K562 (cell line): ENCODE results near the gene ANKRD13D. TPM values are rescaled to one million over a fixed set of nuclear protein-coding genes. Genes with fewer than 3 reads are reported as not detected.
A peak's percentile ranks its signal among the peaks of the same experiment; 100 is the strongest.

Experiments
- EHMT2 ChIP-seq: fragments of 450-650 bp; IDR thresholded peaks from 2 replicates; pipeline ENCODE4 v1.6.1; 2018; ENCODE audit warnings: antibody characterized with exemption
- ERF ChIP-seq: fragments of 450-650 bp; formaldehyde crosslinking; IDR thresholded peaks from 2 replicates; pipeline ENCODE4 v1.4.0; 2020; ENCODE audit warnings: mild to moderate bottlenecking, mixed read lengths
- GATAD2B ChIP-seq: fragments of 450-650 bp; IDR thresholded peaks from 2 replicates; pipeline ENCODE4 v1.6.1; 2017; ENCODE audit warnings: mild to moderate bottlenecking, borderline replicate concordance
- HCFC1 ChIP-seq: IDR thresholded peaks from 2 replicates; pipeline ENCODE4 v1.6.1; 2012; ENCODE audit warnings: low read depth, low read length, improper control_type of control experiment
- KDM1A ChIP-seq, 2 experiments: fragments of 450-650 bp; IDR thresholded peaks; 2 replicates each; pipeline ENCODE4 v1.6.1; 2016; ENCODE audit warnings: mild to moderate bottlenecking in 2 of 2
- MEIS2 ChIP-seq: fragments of 450-650 bp; IDR thresholded peaks from 2 replicates; pipeline ENCODE4 v1.6.1; 2014; ENCODE audit warnings: mild to moderate bottlenecking; ENCODE audit not compliant: partially characterized antibody
- POLR2AphosphoS5 ChIP-seq: IDR thresholded peaks from 2 replicates; pipeline ENCODE4 v1.6.1; 2011; ENCODE audit warnings: mild to moderate bottlenecking, low read depth, low read length, moderate library complexity; ENCODE audit not compliant: control insufficient read depth, insufficient read depth
- RBM34 ChIP-seq: fragments of 200-400 bp; formaldehyde crosslinking; IDR thresholded peaks from 2 replicates; pipeline ENCODE4 v1.6.1; 2018; ENCODE audit warnings: low read length, borderline replicate concordance; ENCODE audit not compliant: insufficient read depth
- RHOXF2B ChIP-seq: fragments of 250-450 bp; sonication (Bioruptor Pico); conservative IDR thresholded peaks from 2 replicates; pipeline ENCODE4 v1.5.1; 2021
- ZBTB17 ChIP-seq: fragments of 450-650 bp; formaldehyde crosslinking; IDR thresholded peaks from 2 replicates; pipeline ENCODE4 v1.4.0; 2020; ENCODE audit warnings: mild to moderate bottlenecking
- ZSCAN32 ChIP-seq: fragments of 450-650 bp; formaldehyde crosslinking; IDR thresholded peaks from 2 replicates; pipeline ENCODE4 v1.4.0; 2020; ENCODE audit warnings: mild to moderate bottlenecking, moderate library complexity
- polyA plus RNA-seq, 8 experiments: library from polyadenylated mRNA; depleted of rRNA in 4 of 8; stranded (reverse) in 5 of 8; unstranded in 3 of 8; fragments of >200 nt; fragmentation: Nextera tagmentation in 2 of 8; fragmentation: Illumina TruSeq in 1 of 8; extraction: Ambion mirVana in 2 of 8; extraction: Trizol in 1 of 8; gene quantifications; 2 replicates each; pipeline versions ENCODE4 v1.2.1 to v1.2.3, GENCODE V29; 2011 to 2014; ENCODE audit warnings: inconsistent platforms in 1 of 8, missing spikeins in 1 of 8
- total RNA-seq, 7 experiments: library from RNA; depleted of rRNA in 6 of 7; stranded (reverse); fragments of >200 nt in 6 of 7; fragmentation: Illumina TruSeq in 2 of 7; extraction: Trizol in 2 of 7; gene quantifications; 2 replicates each; pipeline versions ENCODE4 v1.2.1 to v1.2.3, GENCODE V29; 2011 to 2021; ENCODE audit warnings: low replicate concordance in 1 of 7
- TF ChIP-seq, protein P1 (sequence below): sonication (generic); formaldehyde crosslinking; IDR thresholded peaks from 2 replicates; pipeline ENCODE4 v1.8.1; 2023; ENCODE audit warnings: mild to moderate bottlenecking, missing genetic modification reagents
- TF ChIP-seq, protein P2 (sequence below): fragments of 250-450 bp; sonication (Bioruptor Pico); IDR thresholded peaks from 2 replicates; pipeline ENCODE4 v1.4.0; 2020
- TF ChIP-seq, protein P3 (sequence below): fragments of 250-450 bp; sonication (Bioruptor Pico); IDR thresholded peaks from 2 replicates; pipeline ENCODE4 v1.8.0; 2021; ENCODE audit warnings: mild to moderate bottlenecking, moderate library complexity
- TF ChIP-seq, protein P4 (sequence below): fragments of 250-450 bp; sonication (Bioruptor Pico); IDR thresholded peaks from 2 replicates; pipeline ENCODE4 v1.8.0; 2022; ENCODE audit warnings: inconsistent platforms, mild to moderate bottlenecking, moderate library complexity, borderline replicate concordance
- TF ChIP-seq, protein P5 (sequence below): sonication (generic); formaldehyde crosslinking; IDR thresholded peaks from 2 replicates; pipeline ENCODE4 v1.8.0; 2023; ENCODE audit warnings: missing genetic modification reagents, mild to moderate bottlenecking, borderline replicate concordance

The ANKRD13D gene
- total and polyA plus RNA-seq, 9 of the 15 experiments (the other 6 are each of a cell fraction or from before 2014, with no cell fraction given), result 0.94 to 40.9 (median 22.4) TPM

DNA sequence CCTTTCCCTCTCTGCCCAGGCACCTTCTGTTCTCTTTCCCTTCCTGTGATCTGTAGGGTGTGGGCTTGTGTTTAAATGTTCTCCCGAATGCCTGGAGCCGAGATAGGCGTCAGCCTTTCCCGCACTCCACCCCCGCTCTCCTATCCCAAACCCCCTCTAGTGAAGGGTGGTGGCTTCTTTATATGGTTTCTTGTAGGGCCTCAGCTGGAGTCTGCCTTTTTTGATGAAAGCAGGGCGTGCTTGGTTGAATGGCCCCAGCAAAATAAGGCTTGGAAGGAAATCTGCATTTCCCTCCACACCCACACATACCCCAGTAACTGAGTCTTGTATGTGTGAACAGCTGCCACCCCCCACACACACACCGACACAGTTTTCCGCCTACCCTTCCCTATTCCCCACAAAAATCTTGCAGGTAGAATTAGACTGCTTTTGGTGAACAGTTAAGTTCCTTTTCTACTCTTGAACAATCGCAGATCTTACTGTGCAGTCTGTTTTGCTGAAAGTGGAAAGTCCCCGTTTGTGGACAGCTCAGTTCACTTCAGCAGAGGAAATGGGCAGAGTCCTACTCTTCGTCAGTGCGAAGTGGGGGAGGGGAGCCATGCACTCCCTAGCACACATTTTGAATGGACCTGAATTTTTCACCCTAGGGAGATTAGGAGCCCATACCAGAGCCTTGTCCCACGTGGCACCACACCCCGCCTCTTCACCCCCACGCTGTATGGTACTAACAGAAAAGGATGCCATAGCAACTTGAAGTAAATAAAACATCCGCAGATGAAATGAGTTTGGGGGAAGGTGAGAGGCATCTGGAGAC is 48.3 kb upstream of the ANKRD13D start (continued):
- no peak for TF ChIP-seq RBM34
- no peak for TF ChIP-seq ZSCAN32 (CRISPR knock-in tag)
- TF ChIP-seq, protein P1, sequence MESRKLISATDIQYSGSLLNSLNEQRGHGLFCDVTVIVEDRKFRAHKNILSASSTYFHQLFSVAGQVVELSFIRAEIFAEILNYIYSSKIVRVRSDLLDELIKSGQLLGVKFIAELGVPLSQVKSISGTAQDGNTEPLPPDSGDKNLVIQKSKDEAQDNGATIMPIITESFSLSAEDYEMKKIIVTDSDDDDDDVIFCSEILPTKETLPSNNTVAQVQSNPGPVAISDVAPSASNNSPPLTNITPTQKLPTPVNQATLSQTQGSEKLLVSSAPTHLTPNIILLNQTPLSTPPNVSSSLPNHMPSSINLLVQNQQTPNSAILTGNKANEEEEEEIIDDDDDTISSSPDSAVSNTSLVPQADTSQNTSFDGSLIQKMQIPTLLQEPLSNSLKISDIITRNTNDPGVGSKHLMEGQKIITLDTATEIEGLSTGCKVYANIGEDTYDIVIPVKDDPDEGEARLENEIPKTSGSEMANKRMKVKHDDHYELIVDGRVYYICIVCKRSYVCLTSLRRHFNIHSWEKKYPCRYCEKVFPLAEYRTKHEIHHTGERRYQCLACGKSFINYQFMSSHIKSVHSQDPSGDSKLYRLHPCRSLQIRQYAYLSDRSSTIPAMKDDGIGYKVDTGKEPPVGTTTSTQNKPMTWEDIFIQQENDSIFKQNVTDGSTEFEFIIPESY (CRISPR knock-in tag), result no peak
- TF ChIP-seq, protein P2, sequence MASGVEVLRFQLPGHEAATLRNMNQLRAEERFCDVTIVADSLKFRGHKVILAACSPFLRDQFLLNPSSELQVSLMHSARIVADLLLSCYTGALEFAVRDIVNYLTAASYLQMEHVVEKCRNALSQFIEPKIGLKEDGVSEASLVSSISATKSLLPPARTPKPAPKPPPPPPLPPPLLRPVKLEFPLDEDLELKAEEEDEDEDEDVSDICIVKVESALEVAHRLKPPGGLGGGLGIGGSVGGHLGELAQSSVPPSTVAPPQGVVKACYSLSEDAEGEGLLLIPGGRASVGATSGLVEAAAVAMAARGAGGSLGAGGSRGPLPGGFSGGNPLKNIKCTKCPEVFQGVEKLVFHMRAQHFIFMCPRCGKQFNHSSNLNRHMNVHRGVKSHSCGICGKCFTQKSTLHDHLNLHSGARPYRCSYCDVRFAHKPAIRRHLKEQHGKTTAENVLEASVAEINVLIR (CRISPR knock-in tag), result no peak
- TF ChIP-seq, protein P3, sequence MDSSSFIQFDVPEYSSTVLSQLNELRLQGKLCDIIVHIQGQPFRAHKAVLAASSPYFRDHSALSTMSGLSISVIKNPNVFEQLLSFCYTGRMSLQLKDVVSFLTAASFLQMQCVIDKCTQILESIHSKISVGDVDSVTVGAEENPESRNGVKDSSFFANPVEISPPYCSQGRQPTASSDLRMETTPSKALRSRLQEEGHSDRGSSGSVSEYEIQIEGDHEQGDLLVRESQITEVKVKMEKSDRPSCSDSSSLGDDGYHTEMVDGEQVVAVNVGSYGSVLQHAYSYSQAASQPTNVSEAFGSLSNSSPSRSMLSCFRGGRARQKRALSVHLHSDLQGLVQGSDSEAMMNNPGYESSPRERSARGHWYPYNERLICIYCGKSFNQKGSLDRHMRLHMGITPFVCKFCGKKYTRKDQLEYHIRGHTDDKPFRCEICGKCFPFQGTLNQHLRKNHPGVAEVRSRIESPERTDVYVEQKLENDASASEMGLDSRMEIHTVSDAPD, result no peak
- no peak for TF ChIP-seq GATAD2B
- TF ChIP-seq ZBTB17 (CRISPR knock-in tag), result no peak
- no peak for TF ChIP-seq MEIS2
- TF ChIP-seq HCFC1, result no peak; the same call in 1 of the 2 replicates
- no peak for TF ChIP-seq EHMT2
- TF ChIP-seq RHOXF2B (CRISPR knock-in tag), result no peak
- TF ChIP-seq ERF (CRISPR knock-in tag), result no peak
- peak; percentile 19; the same call in 1 of the 2 replicates for TF ChIP-seq POLR2AphosphoS5
- TF ChIP-seq KDM1A (IDR thresholded peaks at IDR 0.05), result no peak; a peak in 1 of 4 replicates
- TF ChIP-seq, protein P4, sequence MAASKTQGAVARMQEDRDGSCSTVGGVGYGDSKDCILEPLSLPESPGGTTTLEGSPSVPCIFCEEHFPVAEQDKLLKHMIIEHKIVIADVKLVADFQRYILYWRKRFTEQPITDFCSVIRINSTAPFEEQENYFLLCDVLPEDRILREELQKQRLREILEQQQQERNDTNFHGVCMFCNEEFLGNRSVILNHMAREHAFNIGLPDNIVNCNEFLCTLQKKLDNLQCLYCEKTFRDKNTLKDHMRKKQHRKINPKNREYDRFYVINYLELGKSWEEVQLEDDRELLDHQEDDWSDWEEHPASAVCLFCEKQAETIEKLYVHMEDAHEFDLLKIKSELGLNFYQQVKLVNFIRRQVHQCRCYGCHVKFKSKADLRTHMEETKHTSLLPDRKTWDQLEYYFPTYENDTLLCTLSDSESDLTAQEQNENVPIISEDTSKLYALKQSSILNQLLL (CRISPR knock-in tag), result no peak
- TF ChIP-seq, protein P5, sequence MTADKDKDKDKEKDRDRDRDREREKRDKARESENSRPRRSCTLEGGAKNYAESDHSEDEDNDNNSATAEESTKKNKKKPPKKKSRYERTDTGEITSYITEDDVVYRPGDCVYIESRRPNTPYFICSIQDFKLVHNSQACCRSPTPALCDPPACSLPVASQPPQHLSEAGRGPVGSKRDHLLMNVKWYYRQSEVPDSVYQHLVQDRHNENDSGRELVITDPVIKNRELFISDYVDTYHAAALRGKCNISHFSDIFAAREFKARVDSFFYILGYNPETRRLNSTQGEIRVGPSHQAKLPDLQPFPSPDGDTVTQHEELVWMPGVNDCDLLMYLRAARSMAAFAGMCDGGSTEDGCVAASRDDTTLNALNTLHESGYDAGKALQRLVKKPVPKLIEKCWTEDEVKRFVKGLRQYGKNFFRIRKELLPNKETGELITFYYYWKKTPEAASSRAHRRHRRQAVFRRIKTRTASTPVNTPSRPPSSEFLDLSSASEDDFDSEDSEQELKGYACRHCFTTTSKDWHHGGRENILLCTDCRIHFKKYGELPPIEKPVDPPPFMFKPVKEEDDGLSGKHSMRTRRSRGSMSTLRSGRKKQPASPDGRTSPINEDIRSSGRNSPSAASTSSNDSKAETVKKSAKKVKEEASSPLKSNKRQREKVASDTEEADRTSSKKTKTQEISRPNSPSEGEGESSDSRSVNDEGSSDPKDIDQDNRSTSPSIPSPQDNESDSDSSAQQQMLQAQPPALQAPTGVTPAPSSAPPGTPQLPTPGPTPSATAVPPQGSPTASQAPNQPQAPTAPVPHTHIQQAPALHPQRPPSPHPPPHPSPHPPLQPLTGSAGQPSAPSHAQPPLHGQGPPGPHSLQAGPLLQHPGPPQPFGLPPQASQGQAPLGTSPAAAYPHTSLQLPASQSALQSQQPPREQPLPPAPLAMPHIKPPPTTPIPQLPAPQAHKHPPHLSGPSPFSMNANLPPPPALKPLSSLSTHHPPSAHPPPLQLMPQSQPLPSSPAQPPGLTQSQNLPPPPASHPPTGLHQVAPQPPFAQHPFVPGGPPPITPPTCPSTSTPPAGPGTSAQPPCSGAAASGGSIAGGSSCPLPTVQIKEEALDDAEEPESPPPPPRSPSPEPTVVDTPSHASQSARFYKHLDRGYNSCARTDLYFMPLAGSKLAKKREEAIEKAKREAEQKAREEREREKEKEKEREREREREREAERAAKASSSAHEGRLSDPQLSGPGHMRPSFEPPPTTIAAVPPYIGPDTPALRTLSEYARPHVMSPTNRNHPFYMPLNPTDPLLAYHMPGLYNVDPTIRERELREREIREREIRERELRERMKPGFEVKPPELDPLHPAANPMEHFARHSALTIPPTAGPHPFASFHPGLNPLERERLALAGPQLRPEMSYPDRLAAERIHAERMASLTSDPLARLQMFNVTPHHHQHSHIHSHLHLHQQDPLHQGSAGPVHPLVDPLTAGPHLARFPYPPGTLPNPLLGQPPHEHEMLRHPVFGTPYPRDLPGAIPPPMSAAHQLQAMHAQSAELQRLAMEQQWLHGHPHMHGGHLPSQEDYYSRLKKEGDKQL, result no peak
